ENCODE results near the gene ECM2. TPM values are rescaled to one million over a fixed set of nuclear protein-coding genes. Genes with fewer than 3 reads are reported as not detected.

Gene ECM2
- total and polyA plus RNA-seq, 7 donors, result 1.2 to 7.8 (median 1.9) TPM

DNA sequence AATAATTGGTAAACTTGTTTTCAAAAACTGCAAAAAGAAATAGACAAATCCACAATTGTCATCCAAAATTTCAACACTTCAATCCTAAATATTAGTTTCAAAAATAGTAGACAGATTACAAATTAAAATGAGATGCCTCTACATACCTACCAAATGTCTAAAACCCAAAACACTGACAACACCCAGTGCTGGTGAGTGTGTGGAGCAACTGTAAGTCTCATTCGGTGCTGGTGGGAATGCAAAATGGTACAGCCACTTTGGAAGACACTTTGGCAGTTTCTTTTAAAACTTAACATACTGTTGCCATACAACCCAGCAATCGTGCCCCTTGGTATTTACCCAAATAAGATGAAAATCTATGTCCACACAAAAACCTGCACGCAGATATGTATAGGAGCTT is 6.7 kb downstream of the ECM2 start:
- no peaks in the 10 kb centered on the region for H3K36me3 ChIP-seq (ENCODE audit: insufficient read depth in 1 of 2, low read depth in 1 of 2)
- intact Hi-C loops (cut with DNase I), result no loop called here

DNA sequence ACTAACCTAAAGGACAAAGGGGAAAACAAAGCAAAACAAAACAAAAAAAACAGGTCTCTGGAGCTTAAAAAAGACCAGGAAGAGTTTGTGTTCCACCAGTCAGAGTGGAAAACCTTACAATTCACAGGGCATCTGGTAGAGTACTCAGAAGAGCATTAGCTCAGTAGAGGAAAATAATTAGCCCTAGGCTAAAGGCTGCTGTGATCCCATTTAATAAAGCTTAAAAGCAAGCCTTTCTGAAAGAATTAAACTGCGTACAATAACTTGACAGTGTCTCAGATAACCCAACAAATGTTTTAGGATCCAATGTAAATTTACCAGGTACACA is 7.3 kb downstream of the ECM2 start:
- 72 to 84% (median 73%) methylated on average over 1 of the region's 1 CpG for WGBS, 3 donors
- DNase-seq (no peak), ATAC-seq (no peak)
- Histone ChIP-seq H3K4me3 (no peak overlapping the region), H3K4me1 (no peaks in the 10 kb centered on the region), H3K36me3 (ENCODE audit: insufficient read depth in 1 of 2, low read depth in 1 of 2) (no peaks in the 10 kb centered on the region), H3K27ac (no peak overlapping the region), H3K9me3 (no peaks in the 10 kb centered on the region), H3K27me3 (ENCODE audit: insufficient read depth in 3 of 3, low read length in 2 of 3) (no peaks in the 10 kb centered on the region)
- no peak for TF ChIP-seq CTCF (IDR thresholded peaks at IDR 0.05)
- intact Hi-C loops (cut with DNase I), result no loop called here

More for the DNA sequence above, 6.7 kb downstream of the ECM2 start:
- no peak for ATAC-seq
- no peak overlapping the region for H3K4me3 ChIP-seq
- DNase-seq, result no peak
- no peaks in the 10 kb centered on the region for H3K9me3 ChIP-seq
- H3K4me1 ChIP-seq, result no peaks in the 10 kb centered on the region
- TF ChIP-seq CTCF (IDR thresholded peaks at IDR 0.05), result no peak
- no peak overlapping the region for H3K27ac ChIP-seq
- WGBS, 3 donors, result 93 to 99% (median 93%) methylated on average over 3 of the region's 3 CpGs
- H3K27me3 ChIP-seq (ENCODE audit: insufficient read depth in 3 of 3, low read length in 2 of 3), result no peaks in the 10 kb centered on the region

- Histone ChIP-seq H3K27ac (no peak overlapping the region), H3K9me3 (no peaks in the 10 kb centered on the region), H3K4me3 (no peak overlapping the region), H3K4me1 (no peaks in the 10 kb centered on the region), H3K27me3 (ENCODE audit: insufficient read depth in 3 of 3, low read length in 2 of 3) (no peaks in the 10 kb centered on the region), H3K36me3 (ENCODE audit: insufficient read depth in 1 of 2, low read depth in 1 of 2) (no peaks in the 10 kb centered on the region)
- ATAC-seq (no peak), DNase-seq (no peak)
- intact Hi-C loops (cut with DNase I), result no loop called here
- TF ChIP-seq CTCF (IDR thresholded peaks at IDR 0.05), result no peak
- WGBS, 3 donors, result 80 to 87% (median 87%) methylated on average over 4 of the region's 4 CpGs
Measured at GRCh38 chr9:92527832-92528521, 7.8 kb downstream of the ECM2 start.

DNA sequence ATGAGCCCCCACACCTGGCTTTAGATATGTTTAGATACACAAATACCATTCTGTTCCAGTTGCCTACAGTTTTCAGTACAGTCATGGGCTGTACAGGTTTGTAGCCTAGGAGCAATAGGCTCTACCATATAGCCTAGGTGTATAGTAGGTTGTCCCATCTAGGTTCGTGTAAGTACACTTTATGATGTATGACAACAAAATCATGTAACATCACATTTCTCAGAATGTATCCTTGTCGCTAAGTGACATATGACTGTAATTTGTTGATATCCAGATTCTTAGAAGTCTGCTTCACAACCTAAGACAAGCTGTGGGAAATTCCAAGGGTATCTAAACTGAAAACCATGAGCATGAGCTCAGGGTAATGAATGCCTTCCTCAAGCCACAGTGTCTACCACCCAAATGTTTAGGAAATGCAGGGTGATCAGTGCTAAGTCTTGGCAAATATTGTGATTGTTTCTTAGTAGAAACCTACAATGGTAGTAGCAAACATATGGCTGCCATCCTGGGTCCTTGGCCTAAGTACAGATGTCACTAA is 8.4 kb downstream of the ECM2 start:
- 94 to 96% (median 94%) methylated on average over 2 of the region's 2 CpGs for WGBS, 3 donors
- no peak for TF ChIP-seq CTCF (IDR thresholded peaks at IDR 0.05)
- no peaks in the 10 kb centered on the region for H3K36me3 ChIP-seq (ENCODE audit: insufficient read depth in 1 of 2, low read depth in 1 of 2)
- ATAC-seq (no peak), DNase-seq (no peak)
- intact Hi-C loops (cut with DNase I), result no loop called here
- no peak overlapping the region for H3K4me3 ChIP-seq
- no peaks in the 10 kb centered on the region for H3K27me3 ChIP-seq (ENCODE audit: insufficient read depth in 3 of 3, low read length in 2 of 3)
- H3K27ac ChIP-seq, result no peak overlapping the region
- H3K9me3 ChIP-seq, result no peaks in the 10 kb centered on the region
- no peaks in the 10 kb centered on the region for H3K4me1 ChIP-seq

GRCh38 chr9:92525306-92525705 is 10.5 kb downstream of the ECM2 start:
- no peaks in the 10 kb centered on the region for H3K27me3 ChIP-seq (ENCODE audit: insufficient read depth in 3 of 3, low read length in 2 of 3)
- H3K4me3 ChIP-seq, result no peak overlapping the region
- H3K36me3 ChIP-seq (ENCODE audit: insufficient read depth in 1 of 2, low read depth in 1 of 2), result no peaks in the 10 kb centered on the region
- no peak for ATAC-seq
- no peaks in the 10 kb centered on the region for H3K9me3 ChIP-seq
- no peak for TF ChIP-seq CTCF (IDR thresholded peaks at IDR 0.05)
- no peaks in the 10 kb centered on the region for H3K4me1 ChIP-seq
- DNase-seq, result no peak
- H3K27ac ChIP-seq, result no peak overlapping the region
- whole genome bisulfite sequencing, 3 donors, result 92 to 96% (median 94%) methylated on average over 5 of the region's 5 CpGs
- intact Hi-C loops (cut with DNase I), result no loop called here

Measured in psoas muscle (tissue), 8 donors.